ENCODE results near the gene SORBS1. TPM values are rescaled to one million over a fixed set of nuclear protein-coding genes. Genes with fewer than 3 reads are reported as not detected.

The SORBS1 gene
- total RNA-seq, 2 donors from 2014 or later = 56.8 to 79.1 TPM

DNA sequence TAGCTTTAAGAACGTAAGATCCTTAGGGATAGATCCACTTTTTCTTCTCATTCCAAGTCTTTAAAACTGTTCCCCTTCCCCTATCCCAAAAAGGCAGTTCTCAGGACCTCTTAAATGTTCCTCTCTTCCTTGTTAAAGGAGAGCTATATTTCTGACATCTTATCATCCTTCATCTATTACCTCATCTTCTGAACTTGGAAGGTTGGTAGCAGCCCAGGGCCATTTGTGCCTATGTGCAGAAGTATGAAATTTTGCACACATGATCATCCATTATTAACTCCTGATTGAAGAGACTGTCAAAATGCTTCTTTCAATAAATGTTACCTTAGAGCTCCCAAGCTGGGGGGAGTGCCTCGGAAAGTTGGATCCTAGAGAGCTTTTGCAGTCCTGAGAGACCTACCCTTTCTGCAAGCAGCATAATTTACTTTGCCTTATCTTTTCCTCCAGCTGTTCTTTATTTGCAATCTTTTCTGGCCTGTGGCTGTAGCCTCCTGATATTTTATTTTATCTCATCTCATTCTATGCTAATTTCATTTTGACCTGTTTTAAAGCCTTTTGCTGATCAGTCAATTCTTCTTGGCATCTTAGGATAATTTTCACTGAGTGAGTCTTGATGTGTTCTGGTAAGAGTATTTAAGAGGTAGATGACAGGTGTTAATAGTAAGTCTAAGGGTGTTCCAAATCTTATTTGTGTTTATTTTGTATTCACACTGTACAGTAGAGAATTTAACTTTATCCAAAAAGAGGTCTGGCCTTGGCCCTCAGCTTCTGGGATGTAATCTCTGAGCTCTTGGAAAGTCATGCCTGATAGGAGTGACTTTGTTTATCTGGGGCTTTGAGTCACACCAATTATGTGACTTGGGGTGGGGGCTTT is 135.3 kb downstream of the SORBS1 start:
- TF ChIP-seq, protein P1, sequence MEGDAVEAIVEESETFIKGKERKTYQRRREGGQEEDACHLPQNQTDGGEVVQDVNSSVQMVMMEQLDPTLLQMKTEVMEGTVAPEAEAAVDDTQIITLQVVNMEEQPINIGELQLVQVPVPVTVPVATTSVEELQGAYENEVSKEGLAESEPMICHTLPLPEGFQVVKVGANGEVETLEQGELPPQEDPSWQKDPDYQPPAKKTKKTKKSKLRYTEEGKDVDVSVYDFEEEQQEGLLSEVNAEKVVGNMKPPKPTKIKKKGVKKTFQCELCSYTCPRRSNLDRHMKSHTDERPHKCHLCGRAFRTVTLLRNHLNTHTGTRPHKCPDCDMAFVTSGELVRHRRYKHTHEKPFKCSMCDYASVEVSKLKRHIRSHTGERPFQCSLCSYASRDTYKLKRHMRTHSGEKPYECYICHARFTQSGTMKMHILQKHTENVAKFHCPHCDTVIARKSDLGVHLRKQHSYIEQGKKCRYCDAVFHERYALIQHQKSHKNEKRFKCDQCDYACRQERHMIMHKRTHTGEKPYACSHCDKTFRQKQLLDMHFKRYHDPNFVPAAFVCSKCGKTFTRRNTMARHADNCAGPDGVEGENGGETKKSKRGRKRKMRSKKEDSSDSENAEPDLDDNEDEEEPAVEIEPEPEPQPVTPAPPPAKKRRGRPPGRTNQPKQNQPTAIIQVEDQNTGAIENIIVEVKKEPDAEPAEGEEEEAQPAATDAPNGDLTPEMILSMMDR (IDR thresholded peaks at IDR 0.05) = no peak
- TF ChIP-seq POLR2A (IDR thresholded peaks at IDR 0.05) = no peak
- WGBS, 2 donors = 59% methylated on average over 2 of the region's 2 CpGs
- no peak for ATAC-seq
- DNase-seq = no peak
- H3K27ac ChIP-seq = no peak overlapping the region
- H3K36me3 ChIP-seq (replicated peaks in 1 of 2; ENCODE audit: insufficient read depth in 1 of 2, low read depth in 2 of 2) = no peaks in the 10 kb centered on the region
- H3K27me3 ChIP-seq = no peaks in the 10 kb centered on the region
- H3K4me3 ChIP-seq = no peak overlapping the region
- peaks cover 16% of the 10 kb centered on the region for H3K4me1 ChIP-seq
- intact Hi-C loops (cut with DNase I) = no loop called here
- no peaks in the 10 kb centered on the region for H3K9me3 ChIP-seq

DNA sequence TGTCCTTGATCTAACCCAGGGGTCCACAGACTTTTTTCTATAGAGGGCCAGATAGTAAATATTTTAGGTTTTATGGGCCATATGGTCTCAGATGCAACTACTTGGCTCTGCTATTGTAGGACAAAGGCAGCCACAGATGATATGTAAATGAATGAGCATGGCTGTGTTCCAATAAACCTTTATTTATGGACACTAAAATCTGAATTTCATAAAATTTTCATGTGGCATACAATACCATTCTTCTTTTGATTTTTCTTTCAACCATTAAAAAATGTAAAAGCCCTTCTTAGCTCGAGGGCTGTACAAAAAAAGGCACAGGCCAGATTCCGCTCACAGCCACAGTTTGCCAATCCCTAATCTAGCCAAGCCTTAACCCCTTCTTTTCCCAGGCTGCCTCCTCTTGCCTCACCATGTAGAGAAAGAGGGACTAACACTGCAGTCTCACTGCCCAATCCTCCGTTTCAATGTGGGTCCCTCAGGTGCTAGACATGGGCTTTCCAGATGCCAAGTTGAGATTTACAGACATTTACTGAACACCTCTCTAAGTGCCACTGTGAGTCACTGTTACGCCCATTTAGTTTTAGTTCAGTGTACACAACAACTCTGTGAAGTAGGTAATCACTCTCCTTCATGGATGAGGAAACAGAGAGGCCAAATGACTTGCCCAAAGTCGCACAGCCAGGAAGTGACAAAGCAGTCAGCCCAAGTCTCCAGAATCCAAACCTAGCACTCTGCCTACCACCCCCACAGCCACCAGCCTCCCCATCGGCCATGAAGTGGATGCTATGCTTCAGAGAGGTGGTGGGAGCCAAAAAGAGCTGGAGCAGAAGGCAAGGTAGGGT is 137.8 kb downstream of the SORBS1 start:
- 68% methylated on average over 6 of the region's 6 CpGs for WGBS, 2 donors

DNA sequence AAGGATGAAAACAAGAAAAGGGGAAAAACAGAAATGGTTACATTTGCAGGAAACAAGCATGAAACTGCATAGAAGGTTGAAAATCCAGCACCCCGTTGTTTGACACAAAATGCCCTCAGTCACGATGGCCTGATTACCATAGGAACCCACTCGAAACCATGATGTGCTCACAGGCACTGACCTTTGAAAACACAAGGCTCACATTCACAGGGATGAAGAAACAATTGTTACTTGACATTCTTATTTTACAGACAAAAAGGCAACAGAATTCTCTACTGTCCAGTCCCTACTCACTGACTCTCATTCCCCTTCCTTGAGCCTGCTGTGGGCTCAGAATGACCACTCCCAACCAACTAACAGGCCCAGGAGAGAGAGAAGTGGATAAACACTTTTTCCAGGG is 138.9 kb downstream of the SORBS1 start:
- DNase-seq (no peak), ATAC-seq (no peak)
- Histone ChIP-seq H3K27me3 (no peaks in the 10 kb centered on the region), H3K36me3 (replicated peaks in 1 of 2; ENCODE audit: insufficient read depth in 1 of 2, low read depth in 2 of 2) (no peaks in the 10 kb centered on the region), H3K27ac (no peak overlapping the region), H3K4me1 (peaks cover 12% of the 10 kb centered on the region), H3K4me3 (no peak overlapping the region), H3K9me3 (no peaks in the 10 kb centered on the region)
- no peak for TF ChIP-seq POLR2A (IDR thresholded peaks at IDR 0.05)
- TF ChIP-seq, protein P1 (IDR thresholded peaks at IDR 0.05) = no peak
- intact Hi-C loops (cut with DNase I) = no loop called here
- 88 to 93% methylated on average over 3 of the region's 3 CpGs for WGBS, 2 donors

More for the DNA sequence above, 137.8 kb downstream of the SORBS1 start:
- no peak for TF ChIP-seq POLR2A (IDR thresholded peaks at IDR 0.05)
- TF ChIP-seq, protein P1 (IDR thresholded peaks at IDR 0.05) = no peak
- no peaks in the 10 kb centered on the region for H3K9me3 ChIP-seq
- H3K4me1 ChIP-seq = peaks cover 12% of the 10 kb centered on the region
- H3K4me3 ChIP-seq = no peak overlapping the region
- DNase-seq (no peak), ATAC-seq (no peak)
- intact Hi-C loops (cut with DNase I) = no loop called here
- no peak overlapping the region for H3K27ac ChIP-seq
- no peaks in the 10 kb centered on the region for H3K36me3 ChIP-seq (replicated peaks in 1 of 2; ENCODE audit: insufficient read depth in 1 of 2, low read depth in 2 of 2)
- H3K27me3 ChIP-seq = no peaks in the 10 kb centered on the region

DNA sequence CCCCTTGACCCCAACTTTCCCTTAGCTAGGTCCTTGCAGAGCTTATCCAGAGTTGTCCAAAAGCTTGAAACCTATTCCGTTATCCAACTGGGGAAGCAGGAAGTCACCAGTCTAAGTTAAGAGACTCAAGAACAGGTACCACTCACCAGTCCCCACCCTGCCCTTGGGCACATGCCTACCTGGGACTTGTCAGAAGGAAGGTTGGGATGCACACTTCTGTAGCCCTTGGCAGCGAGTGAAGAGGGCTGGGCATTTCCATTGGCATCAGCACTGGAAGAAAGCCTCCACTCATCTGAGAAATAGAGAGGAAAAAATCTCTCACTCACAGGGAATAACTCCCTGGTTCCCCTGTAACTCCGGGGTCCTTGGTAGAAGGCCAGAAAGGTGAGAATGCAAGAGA is 139.4 kb downstream of the SORBS1 start:
- no peaks in the 10 kb centered on the region for H3K9me3 ChIP-seq
- intact Hi-C loops (cut with DNase I) = no loop called here
- H3K4me3 ChIP-seq = no peak overlapping the region
- 93 to 95% methylated on average over 3 of the region's 3 CpGs for WGBS, 2 donors
- no peaks in the 10 kb centered on the region for H3K36me3 ChIP-seq (replicated peaks in 1 of 2; ENCODE audit: insufficient read depth in 1 of 2, low read depth in 2 of 2)
- TF ChIP-seq, protein P1 (IDR thresholded peaks at IDR 0.05) = no peak
- TF ChIP-seq POLR2A (IDR thresholded peaks at IDR 0.05) = no peak
- DNase-seq = no peak
- no peak for ATAC-seq
- no peak overlapping the region for H3K27ac ChIP-seq
- no peaks in the 10 kb centered on the region for H3K27me3 ChIP-seq
- H3K4me1 ChIP-seq = peaks cover 12% of the 10 kb centered on the region

Measured in body of pancreas (tissue), 4 donors.